Astrocyte (in vitro differentiated cells and primary cell): ENCODE data around the gene KLHL5. TPM values are rescaled to one million over a fixed set of nuclear protein-coding genes. Genes with fewer than 3 reads are reported as not detected.

Source experiments
- DNase-seq: peaks from one replicate; pipeline ENCODE4 v3.0.0-alpha.2; 2010; ENCODE audit warnings: low read depth
- FAIRE-seq: peaks from 2 replicates; lab custom pipeline; 2011; peaks lifted over from hg19 to GRCh38; lab: Jason Lieb, UNC
- H2AFZ ChIP-seq: 2 replicates; pipeline ENCODE4 v1.6.0; 2012; ENCODE audit warnings: low read depth, low read length, inconsistent platforms
- H3K27ac ChIP-seq: 2 replicates; pipeline ENCODE4 v1.5.1; 2011; ENCODE audit warnings: low read depth, low read length, inconsistent platforms
- H3K27me3 ChIP-seq: 2 replicates; pipeline ENCODE4 v1.6.0; 2011; ENCODE audit warnings: low read length, inconsistent platforms; ENCODE audit not compliant: insufficient read depth
- H3K36me3 ChIP-seq: 2 replicates; pipeline ENCODE4 v1.5.1; 2011; ENCODE audit warnings: low read length, inconsistent platforms; ENCODE audit not compliant: insufficient read depth
- H3K4me1 ChIP-seq: 2 replicates; pipeline ENCODE4 v1.5.1; 2011; ENCODE audit warnings: low read length, inconsistent platforms; ENCODE audit not compliant: insufficient read depth
- H3K4me2 ChIP-seq: 2 replicates; pipeline ENCODE4 v1.6.0; 2012; ENCODE audit warnings: low read length, inconsistent platforms
- H3K4me3 ChIP-seq: 2 replicates; pipeline ENCODE4 v1.5.1; 2011; ENCODE audit warnings: low read depth, mild to moderate bottlenecking, low read length, inconsistent platforms; ENCODE audit not compliant: insufficient read depth
- H3K79me2 ChIP-seq: 2 replicates; pipeline ENCODE4 v1.6.0; 2012; ENCODE audit warnings: mild to moderate bottlenecking, low read length, inconsistent platforms; ENCODE audit not compliant: insufficient read depth
- H3K9ac ChIP-seq: 2 replicates; pipeline ENCODE4 v1.6.0; 2012; ENCODE audit warnings: mild to moderate bottlenecking, low read length, inconsistent platforms
- H3K9me3 ChIP-seq: 2 replicates; pipeline ENCODE4 v1.5.1; 2012; ENCODE audit warnings: low read depth, mild to moderate bottlenecking, low read length, inconsistent platforms; ENCODE audit not compliant: insufficient read depth
- H4K20me1 ChIP-seq: 2 replicates; pipeline ENCODE4 v1.6.0; 2012; ENCODE audit warnings: low read length, inconsistent platforms; ENCODE audit not compliant: insufficient read depth
- H3K27ac Mint-ChIP-seq: one replicate; pipeline ENCODE4 v1.8.0; 2021; ENCODE audit warnings: mild to moderate bottlenecking, mixed read lengths; ENCODE audit not compliant: unreplicated experiment
- H3K27me3 Mint-ChIP-seq: one replicate; pipeline ENCODE4 v1.8.0; 2021; ENCODE audit warnings: low read depth, mixed read lengths; ENCODE audit not compliant: unreplicated experiment
- H3K36me3 Mint-ChIP-seq: one replicate; pipeline ENCODE4 v1.8.0; 2021; ENCODE audit warnings: low read depth, mixed read lengths; ENCODE audit not compliant: unreplicated experiment
- H3K4me1 Mint-ChIP-seq: one replicate; pipeline ENCODE4 v1.8.0; 2021; ENCODE audit warnings: low read depth, mixed read lengths; ENCODE audit not compliant: unreplicated experiment
- H3K4me3 Mint-ChIP-seq: one replicate; pipeline ENCODE4 v1.8.0; 2021; ENCODE audit warnings: mild to moderate bottlenecking, moderate library complexity, mixed read lengths; ENCODE audit not compliant: unreplicated experiment
- H3K9me3 Mint-ChIP-seq: one replicate; pipeline ENCODE4 v1.8.0; 2021; ENCODE audit warnings: mild to moderate bottlenecking, mixed read lengths; ENCODE audit not compliant: unreplicated experiment
- EZH2 ChIP-seq: IDR thresholded peaks from 2 replicates; pipeline ENCODE4 v1.6.1; 2012; ENCODE audit warnings: mild to moderate bottlenecking, low read length, inconsistent platforms; ENCODE audit not compliant: insufficient read depth
- total RNA-seq: library from RNA; stranded (reverse); gene quantifications from 2 replicates; pipeline ENCODE4 v1.2.1, GENCODE V29; 2021
- TF ChIP-seq, protein P1 (sequence below): IDR thresholded peaks from 2 replicates; pipeline ENCODE4 v1.5.1; 2011; ENCODE audit warnings: low read depth, mild to moderate bottlenecking, inconsistent platforms, low read length, moderate library complexity; ENCODE audit not compliant: insufficient read depth

Gene KLHL5
- total RNA-seq, 1 donor from 2014 or later, result 67.5 TPM

DNA sequence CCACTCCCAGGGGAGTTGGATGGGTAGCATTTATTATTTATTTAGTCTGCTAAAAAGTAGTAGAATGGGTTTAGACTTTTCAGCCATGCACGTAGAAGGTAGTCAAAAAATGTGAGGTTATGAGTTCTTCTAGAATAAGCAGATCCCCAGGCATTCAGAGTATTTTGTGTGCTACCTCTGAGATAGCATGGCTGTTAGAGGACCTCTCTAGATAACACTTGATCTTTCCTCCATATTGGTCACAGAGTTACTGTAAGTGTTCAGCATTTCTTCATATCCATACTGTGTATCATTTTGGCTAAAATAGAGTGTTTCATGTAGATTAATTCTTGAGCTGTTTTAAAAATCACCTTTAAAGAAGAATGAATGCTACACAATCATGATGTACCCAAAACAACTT lies 58.4 kb downstream of the KLHL5 start:
- peaks cover 2% of the 10 kb centered on the region for H3K4me1 Mint-ChIP-seq
- DNase-seq (no peak), FAIRE-seq (no peak)
- no peaks in the 10 kb centered on the region for H3K9me3 ChIP-seq
- H2AFZ ChIP-seq, result no peak overlapping the region
- H3K27me3 ChIP-seq, result no peaks in the 10 kb centered on the region
- no peak overlapping the region for H3K4me3 Mint-ChIP-seq
- H3K36me3 ChIP-seq, result peaks cover 6% of the 10 kb centered on the region
- H3K27me3 Mint-ChIP-seq, result no peaks in the 10 kb centered on the region
- no peak overlapping the region for H3K27ac Mint-ChIP-seq
- no peak overlapping the region for H3K4me2 ChIP-seq
- H3K79me2 ChIP-seq, result no peaks in the 10 kb centered on the region
- H3K4me1 ChIP-seq, result no peaks in the 10 kb centered on the region
- TF ChIP-seq, protein P1, sequence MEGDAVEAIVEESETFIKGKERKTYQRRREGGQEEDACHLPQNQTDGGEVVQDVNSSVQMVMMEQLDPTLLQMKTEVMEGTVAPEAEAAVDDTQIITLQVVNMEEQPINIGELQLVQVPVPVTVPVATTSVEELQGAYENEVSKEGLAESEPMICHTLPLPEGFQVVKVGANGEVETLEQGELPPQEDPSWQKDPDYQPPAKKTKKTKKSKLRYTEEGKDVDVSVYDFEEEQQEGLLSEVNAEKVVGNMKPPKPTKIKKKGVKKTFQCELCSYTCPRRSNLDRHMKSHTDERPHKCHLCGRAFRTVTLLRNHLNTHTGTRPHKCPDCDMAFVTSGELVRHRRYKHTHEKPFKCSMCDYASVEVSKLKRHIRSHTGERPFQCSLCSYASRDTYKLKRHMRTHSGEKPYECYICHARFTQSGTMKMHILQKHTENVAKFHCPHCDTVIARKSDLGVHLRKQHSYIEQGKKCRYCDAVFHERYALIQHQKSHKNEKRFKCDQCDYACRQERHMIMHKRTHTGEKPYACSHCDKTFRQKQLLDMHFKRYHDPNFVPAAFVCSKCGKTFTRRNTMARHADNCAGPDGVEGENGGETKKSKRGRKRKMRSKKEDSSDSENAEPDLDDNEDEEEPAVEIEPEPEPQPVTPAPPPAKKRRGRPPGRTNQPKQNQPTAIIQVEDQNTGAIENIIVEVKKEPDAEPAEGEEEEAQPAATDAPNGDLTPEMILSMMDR, result no peak
- no peak for TF ChIP-seq EZH2
- no peak overlapping the region for H3K4me3 ChIP-seq
- H3K9ac ChIP-seq, result no peak overlapping the region
- no peak overlapping the region for H3K27ac ChIP-seq
- H3K36me3 Mint-ChIP-seq, result peaks cover 20% of the 10 kb centered on the region
- peaks cover 6% of the 10 kb centered on the region for H3K9me3 Mint-ChIP-seq
- no peaks in the 10 kb centered on the region for H4K20me1 ChIP-seq

DNA sequence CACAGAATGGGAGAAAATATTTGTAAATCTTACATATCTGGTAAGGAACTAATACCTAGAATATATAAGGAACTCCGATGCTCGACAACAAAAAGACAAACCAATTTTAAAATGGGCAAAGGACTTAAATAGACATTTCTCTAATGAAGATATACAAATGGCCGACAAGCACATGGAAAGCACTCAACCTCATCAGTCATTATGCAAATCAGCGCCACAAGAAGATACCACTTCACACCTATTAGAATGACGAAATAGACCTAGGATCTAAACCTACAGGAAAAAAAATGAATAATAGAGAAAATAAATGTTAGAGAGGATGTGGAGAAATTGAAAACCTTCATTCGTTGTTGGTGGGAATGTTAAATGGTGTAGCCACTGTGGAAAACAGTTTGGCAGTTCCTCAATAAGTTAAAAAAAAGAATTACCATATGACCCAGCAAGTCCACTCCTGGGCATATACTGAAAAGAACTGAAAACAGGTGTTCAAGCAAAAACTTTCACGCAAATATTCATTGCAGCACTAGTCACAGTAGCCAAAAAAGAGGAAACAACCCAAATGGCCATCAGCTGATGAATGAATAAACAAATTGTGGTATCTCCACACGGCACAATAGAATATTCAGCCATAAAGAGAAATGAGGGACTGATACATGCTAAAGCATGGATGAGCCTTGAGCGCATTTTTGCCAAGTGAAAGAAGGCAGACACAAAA lies 63.0 kb downstream of the KLHL5 start:
- Histone ChIP-seq H3K4me2 (no peak overlapping the region), H3K27ac (no peak overlapping the region), H3K79me2 (no peaks in the 10 kb centered on the region), H4K20me1 (no peaks in the 10 kb centered on the region), H3K4me1 (no peaks in the 10 kb centered on the region), H3K4me3 (no peak overlapping the region), H3K27me3 (no peaks in the 10 kb centered on the region), H2AFZ (no peak overlapping the region), H3K9ac (no peak overlapping the region), H3K36me3 (no peaks in the 10 kb centered on the region), H3K9me3 (no peaks in the 10 kb centered on the region)
- H3K27ac Mint-ChIP-seq, result no peak overlapping the region
- H3K4me1 Mint-ChIP-seq, result no peaks in the 10 kb centered on the region
- FAIRE-seq (no peak), DNase-seq (no peak)
- H3K4me3 Mint-ChIP-seq, result no peak overlapping the region
- H3K27me3 Mint-ChIP-seq, result no peaks in the 10 kb centered on the region
- TF ChIP-seq, protein P1, result no peak
- no peak for TF ChIP-seq EZH2
- H3K9me3 Mint-ChIP-seq, result peaks cover 4% of the 10 kb centered on the region
- H3K36me3 Mint-ChIP-seq, result peaks cover 2% of the 10 kb centered on the region

DNA sequence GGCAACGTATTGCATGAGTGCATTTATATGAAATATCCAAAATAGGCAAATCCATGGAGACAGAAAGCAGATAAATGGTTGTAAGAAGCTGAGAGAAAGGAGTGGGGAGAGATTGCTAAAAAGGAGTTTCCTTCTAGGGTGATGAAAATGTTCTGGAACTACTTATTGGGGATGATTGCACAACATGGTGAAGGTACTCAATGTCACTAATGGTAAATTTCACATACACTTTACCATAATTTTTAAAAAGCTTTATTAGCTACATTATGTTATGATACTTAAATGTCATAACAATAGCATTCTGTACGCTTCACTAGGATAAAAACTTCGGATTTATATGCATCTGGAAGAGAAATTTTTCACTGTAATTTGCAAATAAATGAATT lies 63.6 kb downstream of the KLHL5 start:
- Histone ChIP-seq H3K9me3 (no peaks in the 10 kb centered on the region), H3K36me3 (no peaks in the 10 kb centered on the region), H4K20me1 (no peaks in the 10 kb centered on the region), H2AFZ (no peak overlapping the region), H3K4me3 (no peak overlapping the region), H3K27me3 (no peaks in the 10 kb centered on the region), H3K9ac (no peak overlapping the region), H3K27ac (no peak overlapping the region), H3K4me1 (no peaks in the 10 kb centered on the region), H3K79me2 (no peaks in the 10 kb centered on the region), H3K4me2 (no peak overlapping the region)
- Mint-ChIP-seq H3K4me3 (no peak overlapping the region), H3K9me3 (peaks cover 4% of the 10 kb centered on the region), H3K27me3 (no peaks in the 10 kb centered on the region), H3K36me3 (peaks cover 3% of the 10 kb centered on the region), H3K27ac (no peak overlapping the region), H3K4me1 (no peaks in the 10 kb centered on the region)
- DNase-seq (no peak), FAIRE-seq (no peak)
- TF ChIP-seq, protein P1, result no peak
- no peak for TF ChIP-seq EZH2
